NCI-H446 treated with DMSO at 0.1 percent for 48 hours (cell line): Measurements from ENCODE around the gene ARMC3.
A peak's percentile ranks its signal among the peaks of the same experiment; 100 is the strongest.
"Not testable (repeated sequence)": the region's sequence is repeated elsewhere in the genome, so short reads cannot be mapped to it uniquely, and the experiment has no call there.

Source experiments
- DNase-seq: peaks from one replicate; lab custom pipeline; 2025; lab: John Stamatoyannopoulos, UW

The ARMC3 gene

GRCh38 chr10:23048191-23048590 is 120.3 kb downstream of the ARMC3 start:
- no peak for DNase-seq

- no peak for DNase-seq
Observed at GRCh38 chr10:23051278-23051677, 123.4 kb downstream of the ARMC3 start.

- DNase-seq, result no peak
Observed at GRCh38 chr10:23051855-23052331, 124.0 kb downstream of the ARMC3 start.

GRCh38 chr10:23053036-23053435 is 125.2 kb downstream of the ARMC3 start:
- no peak for DNase-seq

GRCh38 chr10:23055424-23056185 is 127.8 kb downstream of the ARMC3 start:
- DNase-seq, result no peak

GRCh38 chr10:23056186-23056579 is 128.3 kb downstream of the ARMC3 start:
- DNase-seq, result no peak

GRCh38 chr10:23058366-23058765 is 130.5 kb downstream of the ARMC3 start:
- no peak for DNase-seq

GRCh38 chr10:23060918-23061317 is 133.1 kb downstream of the ARMC3 start:
- DNase-seq, result no peak

- peak; percentile 44 for DNase-seq
Observed at GRCh38 chr10:23063045-23063972, 135.5 kb downstream of the ARMC3 start.

GRCh38 chr10:23063973-23064812 is 136.3 kb downstream of the ARMC3 start:
- DNase-seq, result no peak

- not testable (repeated sequence) for DNase-seq
Observed at GRCh38 chr10:23064813-23065114, 136.9 kb downstream of the ARMC3 start.

- peak; percentile 80 for DNase-seq
Observed at GRCh38 chr10:23065181-23065948, 137.5 kb downstream of the ARMC3 start.

GRCh38 chr10:23067337-23067736 is 139.5 kb downstream of the ARMC3 start:
- DNase-seq, result no peak

GRCh38 chr10:23067939-23068775 is 140.3 kb downstream of the ARMC3 start:
- DNase-seq, result peak; percentile 63

- no peak for DNase-seq
Observed at GRCh38 chr10:23069019-23069815, 141.4 kb downstream of the ARMC3 start.

GRCh38 chr10:23070092-23070912 is 142.4 kb downstream of the ARMC3 start:
- DNase-seq, result not testable (repeated sequence)

GRCh38 chr10:23070913-23071218 is 143.0 kb downstream of the ARMC3 start:
- no peak for DNase-seq

GRCh38 chr10:23072593-23072992 is 144.7 kb downstream of the ARMC3 start:
- DNase-seq, result not testable (repeated sequence)

GRCh38 chr10:23073527-23073926 is 145.7 kb downstream of the ARMC3 start:
- no peak for DNase-seq
